ENCODE results near the gene TMEM80. TPM values are rescaled to one million over a fixed set of nuclear protein-coding genes. Genes with fewer than 3 reads are reported as not detected.

TMEM80 gene
- total and polyA plus RNA-seq, 9 of the 15 experiments (the other 6 are each of a cell fraction or from before 2014, with no cell fraction given) = 5.1 to 30.1 (median 12.4) TPM

GRCh38 chr11:695538-696248 is at the start of gene TMEM80 (continued):
- TF ChIP-seq PCBP2 (IDR thresholded peaks at IDR 0.05; ENCODE audit: low read depth, low read length, poor library complexity, severe bottlenecking) = no peak
- no peak for TF ChIP-seq SAP30 (IDR thresholded peaks at IDR 0.05; ENCODE audit: borderline replicate concordance, insufficient read depth, low read depth, low read length, poor library complexity, severe bottlenecking)
- TF ChIP-seq ZNF512 (tag; IDR thresholded peaks at IDR 0.05) = no peak
- peak; percentile 70 for TF ChIP-seq CREM (IDR thresholded peaks at IDR 0.05; ENCODE audit: low read depth)
- TF ChIP-seq CEBPG (CRISPR knock-in tag; IDR thresholded peaks at IDR 0.05) = no peak
- TF ChIP-seq CEBPG (tag; conservative IDR thresholded peaks at IDR 0.05 in 1 of 2, IDR thresholded peaks at IDR 0.05 in 1 of 2) = no peak
- TF ChIP-seq SNIP1 (IDR thresholded peaks at IDR 0.05; ENCODE audit: low read depth) = no peak
- TF ChIP-seq SRSF9 (IDR thresholded peaks at IDR 0.05; ENCODE audit: borderline replicate concordance, low read depth, low read length) = no peak
- TF ChIP-seq MTF1 (CRISPR knock-in tag; IDR thresholded peaks at IDR 0.05; ENCODE audit: borderline replicate concordance) = no peak
- TF ChIP-seq TEAD1 (CRISPR knock-in tag; IDR thresholded peaks at IDR 0.05) = peak; percentile 18 to 40; a peak in 1 of 4 replicates
- TF ChIP-seq ZNF174 (CRISPR knock-in tag; IDR thresholded peaks at IDR 0.05) = no peak
- no peak for TF ChIP-seq NFIC (IDR thresholded peaks at IDR 0.05)
- TF ChIP-seq NFE2L1 (tag; IDR thresholded peaks at IDR 0.05; ENCODE audit: borderline replicate concordance, low read depth) = no peak
- no peak for TF ChIP-seq BACH1 (tag; IDR thresholded peaks at IDR 0.05)
- TF ChIP-seq MCM5 (IDR thresholded peaks at IDR 0.05; ENCODE audit: low read depth) = no peak
- no peak for TF ChIP-seq NR2F6 (CRISPR knock-in tag; IDR thresholded peaks at IDR 0.05)
- 0 out of 2 replicates have a peak, but pooled peaks have one; percentile 30 for TF ChIP-seq SP1 (CRISPR knock-in tag; IDR thresholded peaks at IDR 0.05)
- no peak for TF ChIP-seq HDAC6 (IDR thresholded peaks at IDR 0.05; ENCODE audit: low read depth, low read length)
- peak; percentile 34; the same call in 1 of the 2 replicates for TF ChIP-seq EGR1 (conservative IDR thresholded peaks at IDR 0.05)
- peak; percentile 42 for TF ChIP-seq CHD1 (IDR thresholded peaks at IDR 0.05; ENCODE audit: low read length)
- TF ChIP-seq ZBTB12 (CRISPR knock-in tag; IDR thresholded peaks at IDR 0.05) = no peak
- TF ChIP-seq BRF1 (IDR thresholded peaks at IDR 0.05; ENCODE audit: borderline replicate concordance, extremely low read depth, insufficient read length) = no peak
- TF ChIP-seq TCF3 (CRISPR knock-in tag; IDR thresholded peaks at IDR 0.05) = no peak
- no peak for TF ChIP-seq LEF1 (IDR thresholded peaks at IDR 0.05)
- TF ChIP-seq POLR3A (IDR thresholded peaks at IDR 0.05; ENCODE audit: borderline replicate concordance, extremely low read depth, insufficient read depth, insufficient read length) = no peak
- no peak for TF ChIP-seq MEIS2 (IDR thresholded peaks at IDR 0.05; ENCODE audit: partially characterized antibody)
- TF ChIP-seq YY1 (IDR thresholded peaks at IDR 0.05; ENCODE audit: borderline replicate concordance in 1 of 3, control insufficient read depth in 1 of 3, extremely low read depth in 1 of 3, insufficient read depth in 3 of 3, insufficient read length in 1 of 3, insufficient replicate concordance in 2 of 3, low read depth in 1 of 3, low read length in 2 of 3) = peak; percentile 85 to 97 (median 95)
